HG03521 (cell line): Measurements from ENCODE around the gene MYOM1.
"Not testable (repeated sequence)": the region's sequence is repeated elsewhere in the genome, so short reads cannot be mapped to it uniquely, and the experiment has no call there.

Source experiments
- ATAC-seq: cut with Tn5 transposase; IDR thresholded peaks from one replicate; pipeline ENCODE4 v1.9.1; 2021; ENCODE audit warnings: mild to moderate bottlenecking, moderate library complexity; ENCODE audit not compliant: unreplicated experiment

Gene MYOM1

DNA sequence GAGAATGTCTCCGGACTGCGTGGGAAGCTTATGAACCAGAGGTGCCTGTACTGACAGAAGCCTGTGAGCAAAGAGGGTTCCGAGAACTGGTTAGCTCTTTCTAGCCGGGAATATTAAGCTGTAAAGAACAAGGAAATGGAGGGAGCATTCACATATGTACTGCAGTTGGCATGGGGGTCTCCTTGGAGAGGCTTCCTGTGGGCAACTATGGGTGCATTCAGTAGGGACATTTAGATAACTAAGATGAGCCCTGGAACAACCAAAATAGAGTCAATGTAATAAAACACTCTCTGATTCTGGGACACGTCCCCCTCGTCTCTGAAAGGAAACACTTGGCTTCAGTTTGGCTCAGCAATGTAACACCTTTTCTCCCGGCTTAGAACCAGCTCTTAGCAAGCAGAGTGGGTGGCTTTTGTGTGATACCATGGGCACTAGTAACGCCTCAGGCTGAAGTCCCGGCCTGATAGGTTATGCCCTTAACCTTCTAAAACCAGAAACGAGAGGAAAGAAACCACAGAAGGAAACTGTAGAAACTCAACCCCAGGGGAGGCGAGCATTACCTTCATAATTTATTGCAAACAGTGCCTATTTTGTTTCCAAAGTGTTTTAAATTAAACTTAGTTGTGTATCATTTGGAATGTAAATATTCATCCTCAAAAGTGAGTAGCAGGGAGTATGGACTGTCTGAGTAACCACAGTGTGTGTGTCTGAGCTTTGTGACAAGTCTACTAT lies 158.0 kb downstream of the MYOM1 start:
- no peak for ATAC-seq

DNA sequence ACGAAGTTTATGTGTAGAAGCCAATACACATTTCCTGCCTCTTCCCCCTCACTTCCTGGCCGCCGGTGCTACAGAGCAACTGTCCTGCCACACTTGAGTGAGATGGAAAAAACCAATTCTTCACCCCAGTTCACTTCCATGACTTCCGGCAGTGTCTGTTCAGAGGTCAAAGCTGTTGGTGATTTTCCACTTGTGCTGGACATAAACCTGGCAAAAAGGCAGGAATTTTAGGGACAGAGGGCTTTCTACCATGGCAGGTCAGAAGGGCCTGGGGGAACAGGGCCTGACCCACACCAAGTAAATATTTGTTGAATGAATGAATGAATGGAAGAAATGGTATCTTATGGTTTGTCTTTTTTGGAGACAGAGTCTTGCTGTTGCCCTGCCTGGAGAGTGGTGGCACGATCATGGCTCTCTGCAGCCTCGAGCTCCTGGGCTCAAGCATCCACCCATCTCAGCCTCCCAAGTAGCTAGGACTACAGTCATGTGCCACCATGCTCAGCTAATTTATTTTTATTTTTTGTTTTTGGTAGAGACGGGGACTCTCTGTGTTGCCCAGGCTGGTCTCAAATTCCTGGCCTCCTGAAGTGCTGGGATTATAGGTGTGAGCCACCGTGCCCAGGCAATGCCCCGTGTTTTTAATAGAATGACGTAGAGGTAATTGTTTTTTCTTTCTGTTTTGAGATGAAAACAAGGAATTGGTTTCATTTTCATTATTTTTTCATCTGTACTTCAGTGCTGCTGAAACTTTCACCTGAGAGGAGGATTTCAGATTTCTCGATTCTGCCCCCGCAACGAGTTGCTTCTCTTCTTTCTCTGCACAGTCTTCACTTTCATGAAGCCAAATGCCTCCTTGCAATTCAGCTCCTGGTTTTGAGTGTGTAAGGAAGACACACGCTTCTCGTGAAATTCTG lies 158.8 kb downstream of the MYOM1 start:
- ATAC-seq, result peak; percentile 57

DNA sequence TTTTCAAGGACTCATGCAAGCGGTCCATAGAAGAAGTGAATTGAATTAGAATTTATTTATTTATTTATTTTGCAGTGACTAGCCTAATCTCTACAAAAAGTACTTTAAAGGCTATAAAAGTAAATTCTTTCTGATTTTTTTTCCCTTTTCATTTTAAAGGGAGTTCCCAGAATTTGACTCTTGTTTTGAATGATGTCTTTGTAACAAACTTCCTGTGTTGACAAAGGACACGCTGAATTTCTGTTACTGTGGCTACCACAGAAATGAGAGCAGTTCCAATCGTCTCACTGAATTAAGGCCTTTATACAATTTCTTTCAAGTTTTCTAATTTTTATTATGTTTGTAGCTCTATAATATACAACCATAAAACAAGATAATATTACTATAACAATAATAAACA lies 160.5 kb downstream of the MYOM1 start:
- no peak for ATAC-seq

DNA sequence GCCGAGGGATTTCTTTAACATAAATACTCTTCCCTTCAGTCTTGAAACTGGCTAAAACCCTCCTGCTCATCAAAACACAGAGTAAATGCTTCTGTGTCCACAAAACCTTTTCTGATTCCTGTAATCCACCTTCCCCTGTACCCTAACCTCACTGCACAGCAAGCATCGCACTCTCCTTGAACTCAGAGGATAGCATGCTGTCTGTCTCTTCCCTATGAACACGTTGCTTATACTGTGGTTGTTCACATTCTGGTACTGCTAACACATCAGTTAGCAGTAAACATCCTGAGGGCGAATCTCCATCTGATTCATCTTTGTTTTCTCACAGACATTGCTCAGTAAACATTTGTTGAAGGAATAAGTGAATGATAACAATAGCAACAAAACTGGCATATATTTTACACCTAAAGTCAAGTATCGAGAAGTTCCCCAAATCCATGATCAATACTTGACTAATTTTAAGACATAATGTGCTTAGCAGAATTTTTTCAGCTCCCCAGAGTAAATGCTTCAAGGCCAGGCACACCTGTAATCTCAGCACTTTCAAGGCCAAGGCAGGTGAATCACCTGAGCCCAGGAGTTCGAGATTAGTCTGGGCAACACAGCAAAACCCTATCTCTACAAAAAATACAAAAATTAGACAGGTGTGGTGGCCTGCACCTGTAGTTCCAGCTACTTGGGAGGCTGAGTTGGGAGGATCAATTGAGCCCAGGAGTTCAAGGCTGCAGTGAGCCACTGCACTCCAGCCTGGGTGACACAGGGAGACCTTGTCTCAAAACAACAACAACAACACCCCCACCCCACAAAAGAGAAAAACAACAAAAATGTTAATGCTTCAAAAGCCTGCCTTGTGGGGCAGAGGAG lies 161.2 kb downstream of the MYOM1 start:
- ATAC-seq, result no peak

DNA sequence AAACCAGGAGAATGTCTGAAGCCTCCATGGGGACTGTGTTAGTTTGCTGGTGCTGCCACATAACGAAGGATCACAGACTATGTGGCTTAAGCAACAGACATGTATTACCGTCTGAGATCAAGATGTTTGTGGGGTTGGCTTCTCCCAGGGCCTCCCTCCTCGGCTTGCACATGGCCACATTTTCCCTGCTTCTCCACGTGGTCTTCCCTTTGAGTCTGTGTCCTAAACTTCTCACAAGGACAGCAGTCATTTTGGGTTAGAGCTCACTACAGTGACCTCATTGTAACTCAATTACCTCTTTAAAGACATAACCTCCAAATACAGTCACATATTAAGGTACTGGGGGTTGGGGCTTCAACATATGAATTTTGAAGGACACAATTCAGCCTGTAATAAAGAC lies 162.2 kb downstream of the MYOM1 start:
- ATAC-seq, result no peak

DNA sequence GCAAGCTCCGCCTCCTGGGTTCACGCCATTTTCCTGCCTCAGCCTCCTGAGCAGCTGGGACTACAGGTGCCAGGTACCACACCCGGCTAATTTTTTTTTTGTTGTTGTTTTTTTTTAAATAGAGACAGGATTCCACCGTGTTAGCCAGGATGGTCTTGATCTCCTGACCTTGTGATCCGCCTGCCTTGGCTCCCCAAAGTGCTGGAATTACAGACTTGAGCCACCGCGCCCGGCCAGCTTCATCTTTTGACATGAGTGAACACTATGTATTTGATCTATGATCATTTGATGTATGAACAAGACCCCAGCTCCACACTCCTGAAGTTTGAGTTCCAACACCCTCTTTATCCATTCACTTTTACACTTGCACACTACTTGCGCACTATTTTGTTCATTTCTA lies 163.5 kb downstream of the MYOM1 start:
- no peak for ATAC-seq

DNA sequence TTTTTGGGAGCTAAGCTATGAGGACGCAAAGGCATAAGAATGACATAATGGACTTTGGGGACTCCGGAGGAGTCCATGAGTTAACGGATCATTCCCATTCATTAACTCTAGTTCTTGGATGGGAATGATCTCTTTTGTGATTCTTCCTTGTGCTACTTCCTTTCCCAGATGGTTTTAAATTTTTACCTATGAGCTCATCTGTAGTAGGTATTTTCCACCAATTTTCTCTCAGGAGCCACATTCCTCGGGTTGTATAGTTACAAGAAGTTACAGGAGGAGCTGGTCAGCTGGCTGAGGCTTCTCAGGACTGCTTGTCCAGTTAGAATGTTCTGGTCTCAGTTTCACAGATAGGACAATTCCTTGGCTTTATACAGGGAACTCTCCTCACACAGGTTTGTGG lies 164.0 kb downstream of the MYOM1 start:
- no peak for ATAC-seq

DNA sequence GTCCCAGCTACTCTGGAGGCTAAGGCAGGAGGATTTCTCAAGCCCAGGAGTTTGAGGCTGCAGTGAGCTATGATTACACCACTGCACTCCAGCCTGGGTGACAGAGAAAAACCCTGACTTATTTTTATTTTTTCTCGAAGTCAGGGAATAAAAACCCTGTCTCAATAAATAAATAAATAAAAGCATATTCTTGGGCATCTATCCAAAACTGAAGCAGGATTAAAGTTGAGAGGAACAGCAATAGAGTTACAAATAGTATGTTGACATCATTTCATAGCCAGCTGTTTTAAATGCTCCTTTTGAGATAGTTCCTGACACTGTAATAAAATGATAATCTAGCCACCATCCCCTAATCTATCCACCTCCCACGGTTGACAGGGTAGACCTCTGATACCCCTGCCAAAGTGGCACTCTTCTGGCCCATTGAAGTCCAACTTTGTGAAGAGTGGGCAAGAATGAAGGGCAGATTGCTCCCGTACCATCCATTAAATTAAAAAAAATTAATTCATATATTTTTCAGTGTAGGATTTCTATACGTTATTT lies 164.5 kb downstream of the MYOM1 start:
- no peak for ATAC-seq

DNA sequence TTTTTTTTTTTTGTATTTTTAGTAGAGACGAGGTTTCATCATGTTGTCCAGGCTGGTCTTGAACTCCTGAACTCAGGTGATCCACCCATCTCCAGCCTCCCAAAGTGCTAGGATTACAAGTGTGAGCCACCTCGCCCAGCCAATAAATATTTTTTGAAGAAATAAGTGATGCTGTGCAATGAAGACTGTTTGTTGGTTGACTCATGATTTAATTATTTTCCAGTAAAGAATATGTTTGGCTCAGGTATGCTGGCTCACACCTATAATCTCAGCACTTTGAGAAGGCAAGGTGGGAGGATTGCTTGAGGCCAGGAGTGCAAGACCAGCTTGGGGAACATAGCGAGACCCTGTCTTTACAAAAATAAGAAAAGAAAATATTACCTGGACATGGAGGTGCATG lies 165.0 kb downstream of the MYOM1 start:
- ATAC-seq, result no peak

DNA sequence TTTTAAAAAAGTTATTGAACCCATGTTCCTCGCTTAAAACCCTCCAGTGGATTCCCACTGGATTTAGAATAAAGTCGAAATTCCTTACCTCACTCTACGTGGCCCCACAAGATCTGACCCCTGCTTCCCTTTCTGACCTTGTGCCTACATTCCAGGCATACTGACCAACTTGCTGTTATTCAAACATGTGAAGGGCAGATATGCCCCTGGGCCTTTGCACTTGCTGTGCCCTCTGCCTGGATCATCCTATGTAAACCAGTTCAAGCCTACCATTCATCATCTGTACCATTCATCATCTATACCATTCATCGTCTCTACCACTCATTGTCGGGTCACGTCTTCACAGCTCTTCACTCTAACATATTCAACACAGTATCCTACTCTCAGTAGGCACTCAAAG lies 165.6 kb downstream of the MYOM1 start:
- ATAC-seq, result no peak

DNA sequence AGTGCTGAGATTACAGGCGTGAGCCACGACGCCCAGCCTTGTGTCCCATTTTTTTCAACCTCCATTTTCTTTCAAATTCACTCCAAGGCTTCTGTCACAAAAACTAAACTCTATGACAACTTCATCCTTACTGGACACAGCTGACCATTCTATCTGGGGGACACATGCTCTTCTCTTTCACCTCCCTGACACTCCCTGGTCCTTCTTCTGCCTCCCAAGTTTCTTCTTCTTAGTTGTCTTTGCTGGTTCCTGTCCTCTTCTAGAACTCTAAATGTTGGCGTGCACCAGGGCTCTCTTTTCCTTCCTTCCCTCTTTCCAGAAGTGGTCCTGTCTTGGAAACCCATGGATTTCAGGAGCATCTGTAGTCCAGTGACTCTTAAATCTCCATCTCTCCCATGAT lies 166.7 kb downstream of the MYOM1 start:
- no peak for ATAC-seq

DNA sequence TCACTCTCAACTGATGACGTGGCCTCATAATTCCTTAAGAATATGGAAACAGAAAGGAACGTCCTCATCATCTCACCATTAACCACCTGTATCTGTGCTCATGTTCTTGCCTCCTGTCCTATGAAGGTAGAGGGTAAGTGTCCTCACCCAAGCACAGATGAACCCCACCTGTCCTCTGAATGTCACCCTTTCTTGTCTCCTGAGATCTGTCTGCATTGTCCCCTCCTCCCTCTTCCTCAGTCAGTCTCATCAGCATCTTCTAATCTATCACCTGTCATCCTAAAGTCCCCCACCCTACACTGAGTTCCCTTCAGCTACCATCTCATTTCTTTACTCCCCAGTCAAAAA lies 167.4 kb downstream of the MYOM1 start:
- ATAC-seq, result no peak

DNA sequence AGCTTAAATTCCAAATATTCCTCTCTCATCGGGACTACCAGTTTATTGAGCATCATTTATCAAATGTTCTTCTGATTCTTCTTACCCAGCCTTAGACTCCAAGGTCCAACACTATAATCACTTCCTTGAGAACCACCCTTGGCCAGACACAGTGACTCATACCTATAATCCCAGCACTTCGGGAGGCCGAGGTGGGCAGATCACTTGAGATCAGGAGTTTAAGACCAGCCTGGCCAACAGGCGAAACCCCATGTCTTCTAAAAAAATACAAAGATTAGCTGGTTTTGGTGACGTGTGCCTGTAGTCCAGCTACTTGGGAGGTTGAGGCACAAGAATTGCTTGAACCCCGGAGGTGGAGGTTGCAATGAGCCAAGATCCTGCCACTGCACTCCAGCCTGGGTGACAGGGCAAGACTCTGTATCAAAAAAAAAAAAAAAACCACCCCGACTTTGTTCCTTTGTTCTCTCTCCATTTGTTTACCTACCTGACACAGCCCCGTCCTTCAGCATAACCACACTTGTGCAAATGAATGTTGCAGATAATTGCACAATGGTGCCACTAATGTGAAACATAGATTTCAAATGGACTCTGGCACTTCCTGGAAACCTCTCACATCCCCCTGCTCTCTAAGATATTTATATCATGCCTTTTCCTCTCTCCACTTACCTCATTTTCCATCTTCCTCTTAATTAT lies 167.9 kb downstream of the MYOM1 start:
- ATAC-seq, result no peak

DNA sequence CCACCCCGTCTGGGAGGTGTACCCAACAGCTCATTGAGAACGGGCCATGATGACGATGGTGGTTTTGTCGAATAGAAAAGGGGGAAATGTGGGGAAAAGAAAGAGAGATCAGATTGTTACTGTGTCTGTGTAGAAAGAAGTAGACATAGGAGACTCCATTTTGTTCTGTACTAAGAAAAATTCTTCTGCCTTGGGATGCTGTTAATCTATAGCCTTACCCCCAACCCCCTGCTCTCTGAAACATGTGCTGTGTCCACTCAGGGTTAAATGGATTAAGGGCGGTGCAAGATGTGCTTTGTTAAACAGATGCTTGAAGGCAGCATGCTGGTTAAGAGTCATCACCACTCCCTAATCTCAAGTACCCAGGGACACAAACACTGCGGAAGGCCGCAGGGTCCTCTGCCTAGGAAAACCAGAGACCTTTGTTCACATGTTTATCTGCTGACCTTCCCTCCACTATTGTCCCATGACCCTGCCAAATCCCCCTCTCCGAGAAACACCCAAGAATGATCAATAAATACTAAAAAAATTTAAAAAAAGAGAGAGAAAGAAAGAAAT lies 169.8 kb downstream of the MYOM1 start:
- ATAC-seq, result not testable (repeated sequence)

DNA sequence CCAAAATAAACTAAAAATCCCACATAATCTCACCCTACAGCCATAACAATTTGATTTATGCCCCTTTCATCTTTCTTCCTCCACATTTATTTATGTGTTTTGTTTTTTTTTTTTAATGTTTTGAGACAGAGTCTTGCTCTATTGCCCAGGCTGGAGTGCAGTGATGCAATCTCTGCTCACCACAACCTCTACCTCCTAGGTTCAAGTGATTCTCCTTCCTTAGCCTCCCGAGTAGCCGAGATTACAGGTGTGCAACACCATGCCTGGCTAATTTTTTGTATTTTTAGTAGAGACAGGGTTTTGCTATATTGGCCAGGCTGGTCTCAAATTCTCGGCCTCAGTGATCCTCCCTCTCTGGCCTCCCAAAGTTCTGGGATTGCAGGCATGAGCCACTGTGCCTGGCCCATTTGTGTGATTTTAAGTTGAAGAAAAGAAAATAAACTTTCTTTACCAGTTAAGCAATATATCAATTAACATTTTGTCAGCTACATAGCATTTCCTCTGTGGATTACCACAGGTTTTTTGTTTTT lies 170.9 kb downstream of the MYOM1 start:
- no peak for ATAC-seq

DNA sequence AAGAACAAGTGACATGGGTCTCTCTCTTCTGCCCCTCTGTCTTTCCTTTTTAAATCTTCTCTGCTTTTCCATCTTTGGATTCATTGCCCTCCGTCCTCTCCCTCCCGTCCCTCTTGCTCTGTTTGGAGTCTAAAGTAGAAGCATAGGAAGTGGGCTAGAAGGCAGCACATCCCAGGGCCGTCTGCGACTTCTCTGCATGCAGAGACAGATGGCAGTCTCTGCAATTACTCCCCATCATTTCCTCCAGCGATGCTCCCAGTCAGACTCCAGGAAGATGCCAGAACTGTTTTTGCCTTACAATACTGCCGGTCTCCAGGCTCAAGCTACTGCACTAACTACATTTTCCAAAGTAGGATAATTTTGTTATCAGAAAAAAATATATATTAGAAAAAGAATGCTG lies 171.6 kb downstream of the MYOM1 start:
- ATAC-seq, result no peak

DNA sequence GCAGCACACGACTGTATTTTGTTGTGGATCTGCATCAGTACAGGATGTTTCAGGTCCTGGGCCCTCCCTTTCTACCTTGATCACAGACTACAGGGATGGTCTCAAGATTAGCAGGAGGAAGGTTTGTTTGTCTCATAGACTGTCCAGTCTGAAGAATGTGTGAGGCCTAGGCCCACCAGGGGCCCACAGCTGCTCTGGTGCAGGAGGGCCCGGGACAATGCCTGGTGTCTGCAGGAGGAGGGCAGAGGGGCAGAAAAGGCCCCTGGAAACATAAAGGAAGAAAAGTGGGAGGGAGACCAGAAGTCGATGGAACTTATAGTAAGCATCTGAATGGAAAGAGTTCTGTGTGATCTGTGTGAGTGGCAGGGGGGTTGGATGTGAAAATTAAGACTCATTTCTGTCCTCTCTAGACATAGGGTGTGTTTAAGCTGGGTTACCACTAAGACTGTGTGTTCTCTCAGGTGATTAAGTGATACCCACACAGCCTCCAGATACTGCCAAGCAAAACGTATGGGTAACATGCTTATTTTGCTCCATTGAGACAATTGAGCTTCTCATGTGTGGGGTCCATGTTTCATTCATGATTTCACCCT lies 173.5 kb downstream of the MYOM1 start:
- ATAC-seq, result no peak

DNA sequence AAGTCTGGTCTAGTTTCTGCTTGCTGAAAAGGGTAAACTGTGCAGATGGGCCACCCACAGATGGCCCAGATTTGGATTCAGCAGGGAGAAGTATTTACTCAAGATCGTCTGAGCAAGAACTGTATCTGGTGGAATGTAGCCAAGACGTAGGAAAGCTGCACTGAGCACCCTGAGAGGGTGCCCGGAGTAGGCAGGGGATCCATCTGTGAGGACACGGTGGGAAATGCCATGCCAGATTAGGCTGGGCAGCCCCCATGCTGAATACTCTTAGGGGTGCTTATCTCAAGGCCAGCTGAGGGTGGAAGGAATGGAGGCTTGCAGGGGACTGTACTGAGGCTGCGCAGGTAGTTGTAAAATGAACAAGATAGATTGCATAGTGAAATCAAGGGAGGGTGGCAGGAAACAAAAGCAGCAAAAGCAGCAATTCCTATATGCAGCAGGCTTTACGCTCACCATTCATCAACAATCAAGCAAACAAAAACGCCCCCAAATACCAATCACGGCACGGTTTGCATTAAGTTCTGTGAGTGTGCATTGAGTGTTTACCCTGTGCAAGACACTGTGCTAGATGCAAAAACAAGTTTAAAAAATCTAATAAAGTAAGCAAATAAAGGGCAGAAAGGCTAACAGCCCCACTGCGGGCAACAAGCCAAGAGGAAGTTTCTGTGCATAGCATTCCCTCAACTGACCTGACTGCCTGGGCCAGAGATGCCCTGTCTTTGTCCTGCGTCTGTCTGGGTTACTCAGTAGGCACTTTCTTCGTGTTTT lies 174.7 kb downstream of the MYOM1 start:
- ATAC-seq, result no peak

DNA sequence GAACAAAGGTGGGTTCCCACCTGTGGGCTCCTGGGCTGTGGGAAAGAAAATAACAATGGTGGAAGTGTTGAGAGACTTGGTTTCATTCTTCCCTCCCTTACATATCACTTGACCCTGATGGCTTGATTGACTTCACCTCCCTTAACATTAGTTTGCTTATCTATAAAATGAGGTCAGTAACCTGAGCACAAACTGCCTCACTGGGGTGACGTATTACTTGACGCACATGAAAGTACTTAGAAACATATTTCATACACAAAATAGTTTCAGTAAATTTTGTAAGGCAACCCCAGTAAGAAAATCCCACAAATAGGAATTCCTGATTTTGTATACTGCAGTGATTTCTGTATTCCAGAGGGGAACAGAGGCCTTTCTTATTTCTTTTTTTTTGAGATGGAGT lies 177.4 kb downstream of the MYOM1 start:
- ATAC-seq, result no peak
